GM12872 (cell line): ENCODE measurements around the gene ALG12.

Experiments used
- TF ChIP-seq, protein P1 (sequence below): IDR thresholded peaks from 3 replicates; pipeline ENCODE4 v1.5.1; 2011; ENCODE audit warnings: low read depth, mild to moderate bottlenecking, low read length, moderate library complexity; ENCODE audit not compliant: insufficient read depth

The ALG12 gene

GRCh38 chr22:49917974-49918910 is at the start of gene ALG12, which contains the start of gene CRELD2:
TSS of gene ALG12 (minus strand) at chr22:49918438. CDS start at chr22:49913765, 4,673 bp downstream.
TSS of gene CRELD2 (plus strand) at chr22:49918634. CDS start at chr22:49918770, 136 bp downstream.
- TF ChIP-seq, protein P1, sequence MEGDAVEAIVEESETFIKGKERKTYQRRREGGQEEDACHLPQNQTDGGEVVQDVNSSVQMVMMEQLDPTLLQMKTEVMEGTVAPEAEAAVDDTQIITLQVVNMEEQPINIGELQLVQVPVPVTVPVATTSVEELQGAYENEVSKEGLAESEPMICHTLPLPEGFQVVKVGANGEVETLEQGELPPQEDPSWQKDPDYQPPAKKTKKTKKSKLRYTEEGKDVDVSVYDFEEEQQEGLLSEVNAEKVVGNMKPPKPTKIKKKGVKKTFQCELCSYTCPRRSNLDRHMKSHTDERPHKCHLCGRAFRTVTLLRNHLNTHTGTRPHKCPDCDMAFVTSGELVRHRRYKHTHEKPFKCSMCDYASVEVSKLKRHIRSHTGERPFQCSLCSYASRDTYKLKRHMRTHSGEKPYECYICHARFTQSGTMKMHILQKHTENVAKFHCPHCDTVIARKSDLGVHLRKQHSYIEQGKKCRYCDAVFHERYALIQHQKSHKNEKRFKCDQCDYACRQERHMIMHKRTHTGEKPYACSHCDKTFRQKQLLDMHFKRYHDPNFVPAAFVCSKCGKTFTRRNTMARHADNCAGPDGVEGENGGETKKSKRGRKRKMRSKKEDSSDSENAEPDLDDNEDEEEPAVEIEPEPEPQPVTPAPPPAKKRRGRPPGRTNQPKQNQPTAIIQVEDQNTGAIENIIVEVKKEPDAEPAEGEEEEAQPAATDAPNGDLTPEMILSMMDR = no peak

GRCh38 chr22:49967706-49968208 is 49.5 kb upstream of the ALG12 start:
- TF ChIP-seq, protein P1 = no peak

DNA sequence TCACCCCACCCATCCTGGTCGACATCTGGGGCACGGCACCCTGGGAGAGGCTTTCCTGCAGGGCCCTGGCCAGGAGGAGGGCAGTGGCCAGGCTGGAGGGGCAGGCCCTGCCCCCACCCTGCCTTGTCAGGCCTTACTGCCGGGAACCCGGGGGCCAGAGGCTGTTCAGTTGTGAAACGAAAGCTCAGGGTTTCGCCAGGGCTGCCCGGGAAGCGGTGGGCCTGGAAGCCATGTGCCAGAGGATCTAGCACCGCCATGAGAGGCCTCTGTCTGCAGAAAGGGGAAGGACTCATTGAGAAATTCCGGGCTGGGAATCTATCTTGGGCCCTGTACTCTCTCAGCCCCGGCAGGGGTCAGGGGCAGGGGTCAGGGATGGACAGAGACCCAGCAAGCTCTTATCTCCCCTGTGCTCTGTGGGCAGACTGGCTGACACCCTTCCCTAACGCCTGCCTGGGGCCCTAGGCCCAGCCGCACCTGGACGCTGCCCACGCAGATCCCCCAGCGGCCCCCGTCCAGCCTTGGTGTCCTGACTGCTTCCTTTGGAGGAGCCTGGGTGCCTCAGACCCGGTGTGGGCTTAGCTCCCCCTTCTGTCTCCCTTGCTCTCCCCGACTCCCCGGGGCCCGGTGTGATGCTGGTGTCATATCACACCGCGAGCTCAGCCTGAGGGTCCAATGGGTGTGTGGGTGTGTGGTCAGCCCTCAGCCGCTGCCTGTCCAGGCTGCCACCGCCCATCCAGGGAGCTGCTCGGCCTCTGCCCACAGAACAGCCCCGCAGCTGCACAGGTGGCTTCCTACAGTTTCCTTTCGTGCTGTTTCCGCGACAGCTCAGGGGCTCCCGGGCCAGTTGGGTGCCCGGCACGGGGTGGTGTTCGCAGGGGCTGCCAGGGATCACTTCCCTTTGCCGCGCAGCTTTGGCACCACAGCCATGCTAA is 48.8 kb upstream of the ALG12 start:
- TF ChIP-seq, protein P1 = no peak

GRCh38 chr22:49966041-49966773 is 48.0 kb upstream of the ALG12 start:
- TF ChIP-seq, protein P1 = no peak

GRCh38 chr22:49965091-49966040 is 47.1 kb upstream of the ALG12 start:
- TF ChIP-seq, protein P1 = no peak
